Ovary (tissue), 9 donors: ENCODE results near the gene EIF3A. TPM values are rescaled to one million over a fixed set of nuclear protein-coding genes. Genes with fewer than 3 reads are reported as not detected.

Experiments
- DNase-seq, 5 donors: peaks; one replicate each; pipeline ENCODE4 v3.0.0-alpha.2; 2019 to 2020
- H3K27ac ChIP-seq, 2 donors: fragments of 200-600 bp; one replicate each; pipeline versions ENCODE4 v1.5.1 to v1.8.0; 2019 to 2022
- H3K27me3 ChIP-seq: fragments of 200-600 bp; one replicate; pipeline ENCODE4 v1.8.0; 2022
- H3K36me3 ChIP-seq: fragments of 200-600 bp; sonication (generic); one replicate; pipeline ENCODE4 v1.5.1; 2019
- H3K4me1 ChIP-seq: one replicate; pipeline ENCODE4 v1.8.1; 2013; ENCODE audit warnings: mild to moderate bottlenecking, moderate library complexity; ENCODE audit not compliant: insufficient read depth
- H3K4me3 ChIP-seq: fragments of 200-600 bp; sonication (generic); one replicate; pipeline ENCODE4 v1.5.1; 2017
- H3K9me3 ChIP-seq, 2 donors: fragments of 200-600 bp in 1 of 2; sonication (generic) in 1 of 2; one replicate each; pipeline versions ENCODE4 v1.5.1 to v1.8.1; 2013 to 2019; ENCODE audit warnings: mild to moderate bottlenecking in 1 of 2, moderate library complexity in 1 of 2
- CTCF ChIP-seq, 3 donors: fragments of 450-650 bp in 2 of 3; fragments of 200-600 bp in 1 of 3; IDR thresholded peaks; one replicate each; pipeline versions ENCODE4 v1.5.1 to v1.8.0; 2016 to 2022; ENCODE audit warnings: antibody characterized with exemption in 3 of 3, mild to moderate bottlenecking in 1 of 3
- EP300 ChIP-seq: sonication (generic); formaldehyde crosslinking; IDR thresholded peaks from one replicate; pipeline ENCODE4 v1.6.1; 2017; ENCODE audit warnings: antibody characterized with exemption
- POLR2A ChIP-seq: fragments of 450-650 bp; IDR thresholded peaks from one replicate; pipeline ENCODE4 v1.6.1; 2017; ENCODE audit warnings: antibody characterized with exemption, mild to moderate bottlenecking, moderate library complexity
- WGBS, 3 donors: extraction: QIAGEN DNeasy Blood & Tissue Kit in 1 of 3; methylation state at CpG; one replicate each; pipeline versions ENCODE4 v1.1.5 to v1.1.7; 2013 to 2017; 5-methylcytosine and 5-hydroxymethylcytosine counted together
- intact Hi-C, 4 donors: fragments of 100-400 bp; cut with DNase I; formaldehyde crosslinking; loops; one replicate each; pipeline versions ENCODE4 v1.11.0 to v1.15.1; 2022 to 2023
- polyA plus RNA-seq, 2 donors: library from polyadenylated mRNA; stranded (reverse); fragments of 200-250 nt in 1 of 2; fragments of 350-450 nt in 1 of 2; fragmentation: Illumina TruSeq in 1 of 2; extraction: RNeasy Lipid Tissue Mini Kit (QIAGEN cat#74804) in 1 of 2; gene quantifications; one replicate each; pipeline ENCODE4 v1.2.3, GENCODE V29; 2013 to 2014
- total RNA-seq, 7 donors: library from RNA; depleted of rRNA in 2 of 7; stranded (reverse); fragments of >200 nt in 2 of 7; fragmentation: NEBNext Ultra II Directional in 3 of 7; extraction: Animal tissue kit (Norgen Biotek cat#: 25700) in 3 of 7; gene quantifications; one replicate each; pipeline versions ENCODE4 v1.1.0 to v1.2.4, GENCODE V29; 2016 to 2023
- donor health status: DM: no; HTN: no; CAD: no; lungs with moderate emphysema.
- donor health status: DM: no; HTN: no; CAD: no.
- donor health status: Bipolar disorder and iron deficiency.
- donor health status: DM: yes; HTN: yes; CAD: no.
- donor health status: DM: no; HTN: no; CAD: no.
- donor health status: DM: yes; HTN: yes; CAD: no.

Gene EIF3A
- total and polyA plus RNA-seq, 9 donors: 53.9 to 113 (median 88.1) TPM

- 76 to 82% (median 81%) methylated on average over 12 of the region's 12 CpGs for WGBS, 3 donors
- intact Hi-C loops: loop anchor here in 1 of 4 donors (10.0 kb wide), 1 partner anchor 60 kb away; the partner anchor contains the start of gene SFXN4
- Histone ChIP-seq H3K4me3 (peak overlapping the region; percentile 62), H3K27me3 (no peaks in the 10 kb centered on the region), H3K36me3 (no peaks in the 10 kb centered on the region), H3K9me3 (no peaks in the 10 kb centered on the region), H3K27ac (no peak overlapping the region), H3K4me1 (peaks cover 7% of the 10 kb centered on the region)
- no peak for DNase-seq
- TF ChIP-seq CTCF (IDR thresholded peaks at IDR 0.05): no peak
These were observed 24.5 kb upstream of the EIF3A start for GRCh38 chr10:119105155-119105554.

- H3K4me1 ChIP-seq: peaks cover 7% of the 10 kb centered on the region
- peak overlapping the region; percentile 62 for H3K4me3 ChIP-seq
- intact Hi-C loops: loop anchor here in 1 of 4 donors (10.0 kb wide), 1 partner anchor 60 kb away; the partner anchor contains the start of gene SFXN4
- no peaks in the 10 kb centered on the region for H3K9me3 ChIP-seq
- WGBS, 3 donors: 0 to 1% (median 1%) methylated on average over 17 to 22 of the region's 22 CpGs
- no peak for TF ChIP-seq POLR2A
- TF ChIP-seq CTCF (IDR thresholded peaks at IDR 0.05): no peak
- TF ChIP-seq EP300: no peak
- no peaks in the 10 kb centered on the region for H3K27me3 ChIP-seq
- peak in 3 of 5 donors; percentile 40 to 53 (median 50) for DNase-seq
- no peaks in the 10 kb centered on the region for H3K36me3 ChIP-seq
- H3K27ac ChIP-seq: no peak overlapping the region
These were observed 24.0 kb upstream of the EIF3A start for GRCh38 chr10:119104654-119105015.

- TF ChIP-seq POLR2A: peak; percentile 73
- no peak for TF ChIP-seq EP300
- TF ChIP-seq CTCF (IDR thresholded peaks at IDR 0.05): peak in 1 of 3 donors; percentile 29
- H3K4me1 ChIP-seq: peaks cover 7% of the 10 kb centered on the region
- H3K9me3 ChIP-seq: no peaks in the 10 kb centered on the region
- peak within 1 kb of the TSS; percentile 62 for H3K4me3 ChIP-seq
- intact Hi-C loops: loop anchor here in 1 of 4 donors (10.0 kb wide), 1 partner anchor 61 kb away; the partner anchor contains the start of gene SFXN4
- no peaks in the 10 kb centered on the region for H3K36me3 ChIP-seq
- peak within 1 kb of the TSS in 1 of 2 donors; percentile 45 for H3K27ac ChIP-seq
- no peaks in the 10 kb centered on the region for H3K27me3 ChIP-seq
- DNase-seq: peak; percentile 82 to 91 (median 86)
- 0 to 1% (median 1%) methylated on average over 6 to 90 of the region's 91 CpGs for WGBS, 3 donors
These were observed 23.5 kb upstream of the EIF3A start, which contains the start of gene DENND10 for GRCh38 chr10:119103903-119104653. TSS of gene DENND10 (plus strand) at chr10:119104113. CDS start at chr10:119104143, 30 bp downstream.

- peak overlapping the region in 1 of 2 donors; percentile 37 for H3K27ac ChIP-seq
- peak in 1 of 5 donors; percentile 27 for DNase-seq
- no peaks in the 10 kb centered on the region for H3K9me3 ChIP-seq
- H3K4me3 ChIP-seq: peak overlapping the region; percentile 23
- WGBS, 3 donors: 36 to 45% (median 42%) methylated on average over 11 to 12 of the region's 12 CpGs
- H3K36me3 ChIP-seq: no peaks in the 10 kb centered on the region
- intact Hi-C loops: loop anchor here in 1 of 4 donors (10.0 kb wide), 1 partner anchor 61 kb away; the partner anchor contains the start of gene SFXN4
- peaks cover 7% of the 10 kb centered on the region for H3K4me1 ChIP-seq
- no peaks in the 10 kb centered on the region for H3K27me3 ChIP-seq
- TF ChIP-seq CTCF (IDR thresholded peaks at IDR 0.05) (no peak), EP300 (no peak), POLR2A (no peak)
These were observed 22.8 kb upstream of the EIF3A start for GRCh38 chr10:119103241-119103902.
